K562 (cell line): ENCODE data around the gene GFI1.

Experiments used
- ARHGAP35 ChIP-seq: fragments of 450-650 bp; IDR thresholded peaks from 2 replicates; pipeline ENCODE4 v1.6.1; 2018; ENCODE audit not compliant: partially characterized antibody
- CTCF ChIP-seq, 3 experiments: IDR thresholded peaks in 2 of 3; conservative IDR thresholded peaks in 1 of 3; 2 replicates each; pipeline ENCODE4 v1.5.1; 2011 to 2012; ENCODE audit warnings: low read length in 3 of 3, mild to moderate bottlenecking in 3 of 3, control low read depth in 2 of 3, improper control_type of control experiment in 1 of 3, inconsistent platforms in 1 of 3, low read depth in 1 of 3, mixed read lengths in 1 of 3, moderate library complexity in 1 of 3; ENCODE audit not compliant: insufficient read depth in 2 of 3
- POLR2A ChIP-seq: fragments of 450-650 bp; conservative IDR thresholded peaks from 2 replicates; pipeline ENCODE4 v1.6.1; 2016
- ZNF586 ChIP-seq: fragments of 450-650 bp; formaldehyde crosslinking; conservative IDR thresholded peaks from 2 replicates; pipeline ENCODE4 v1.4.0; 2020; ENCODE audit warnings: mild to moderate bottlenecking, moderate library complexity

GRCh38 chr1:92486251-92487077, at the start of gene GFI1:
- TF ChIP-seq ZNF586 (CRISPR knock-in tag) (no peak), CTCF (IDR thresholded peaks at IDR 0.05 in 2 of 3, conservative IDR thresholded peaks at IDR 0.05 in 1 of 3; ENCODE audit: insufficient read depth in 2 of 3, low read depth in 1 of 3, low read length in 3 of 3) (no peak), POLR2A (no peak), ARHGAP35 (no peak)
